Loucy (cell line): ENCODE data around the gene CBARP.

Experiments used
- H2AFZ ChIP-seq: fragments of 200-600 bp; sonication (generic); 2 replicates; pipeline ENCODE4 v1.6.0; 2016; ENCODE audit warnings: antibody characterized with exemption, mild to moderate bottlenecking, low read length, moderate library complexity
- H3F3A ChIP-seq: fragments of 200-600 bp; 2 replicates; pipeline ENCODE4 v1.6.0; 2016; ENCODE audit warnings: antibody characterized with exemption, low read depth, mild to moderate bottlenecking
- H3K27me3 ChIP-seq: fragments of 200-600 bp; sonication (generic); 2 replicates; pipeline ENCODE4 v1.6.1; 2014; ENCODE audit warnings: low read length, mild to moderate bottlenecking; ENCODE audit not compliant: insufficient read depth, poor library complexity, severe bottlenecking
- H3K36me3 ChIP-seq: fragments of 200-600 bp; sonication (generic); 2 replicates; pipeline ENCODE4 v1.6.1; 2016; ENCODE audit warnings: low read length; ENCODE audit not compliant: insufficient read depth
- H3K4me1 ChIP-seq: fragments of 200-600 bp; sonication (generic); 2 replicates; pipeline ENCODE4 v1.5.1; 2014; ENCODE audit warnings: low read length, mild to moderate bottlenecking; ENCODE audit not compliant: insufficient read depth, poor library complexity, severe bottlenecking
- H3K4me2 ChIP-seq: fragments of 200-600 bp; sonication (generic); 2 replicates; pipeline ENCODE4 v1.6.0; 2014; ENCODE audit warnings: antibody characterized with exemption, low read length, low read depth, mild to moderate bottlenecking; ENCODE audit not compliant: poor library complexity, severe bottlenecking
- H3K4me3 ChIP-seq: fragments of 200-600 bp; sonication (generic); 2 replicates; pipeline ENCODE4 v1.5.1; 2014; ENCODE audit warnings: low read length, mild to moderate bottlenecking, mixed read lengths; ENCODE audit not compliant: poor library complexity, severe bottlenecking
- H3K79me2 ChIP-seq: fragments of 200-600 bp; sonication (generic); 2 replicates; pipeline ENCODE4 v1.6.1; 2014; ENCODE audit warnings: low read length; ENCODE audit not compliant: insufficient read depth
- H3K9ac ChIP-seq: fragments of 200-600 bp; sonication (generic); 2 replicates; pipeline ENCODE4 v1.6.0; 2014; ENCODE audit warnings: mild to moderate bottlenecking, low read depth, low read length, moderate library complexity; ENCODE audit not compliant: poor library complexity, severe bottlenecking
- H3K9me2 ChIP-seq: fragments of 200-600 bp; sonication (generic); replicated peaks from 2 replicates; pipeline ENCODE4 v1.6.1; 2016; ENCODE audit warnings: low read depth, low read length, mixed read lengths
- H3K9me3 ChIP-seq: fragments of 200-600 bp; sonication (generic); 2 replicates; pipeline ENCODE4 v1.6.1; 2014; ENCODE audit warnings: mild to moderate bottlenecking, antibody characterized with exemption, low read length, low read depth; ENCODE audit not compliant: insufficient read depth
- H4K20me1 ChIP-seq: fragments of 200-600 bp; sonication (generic); 2 replicates; pipeline ENCODE4 v1.6.0; 2014; ENCODE audit warnings: antibody characterized with exemption, low read length, mild to moderate bottlenecking; ENCODE audit not compliant: insufficient read depth, poor library complexity, severe bottlenecking
- CTCF ChIP-seq: fragments of 200-600 bp; sonication (generic); conservative IDR thresholded peaks from 2 replicates; pipeline ENCODE4 v1.5.1; 2014; ENCODE audit warnings: mild to moderate bottlenecking, antibody characterized with exemption, low read length
- EZH2phosphoT487 ChIP-seq: fragments of 200-600 bp; IDR thresholded peaks from 2 replicates; pipeline ENCODE4 v1.6.1; 2018; ENCODE audit warnings: antibody characterized with exemption, mild to moderate bottlenecking, moderate library complexity, borderline replicate concordance

Gene CBARP

GRCh38 chr19:1231729-1232637 lies 5.8 kb downstream of the CBARP start:
- H3F3A ChIP-seq: no peaks in the 10 kb centered on the region
- no peaks in the 10 kb centered on the region for H4K20me1 ChIP-seq
- no peaks in the 10 kb centered on the region for H3K4me1 ChIP-seq
- no peak overlapping the region for H3K4me3 ChIP-seq
- no peaks in the 10 kb centered on the region; the same call in 1 of the 2 replicates for H3K36me3 ChIP-seq
- no peaks in the 10 kb centered on the region for H3K27me3 ChIP-seq
- no peak for TF ChIP-seq CTCF
- no peak for TF ChIP-seq EZH2phosphoT487
- H2AFZ ChIP-seq: no peak overlapping the region
- H3K9me2 ChIP-seq: no peaks in the 10 kb centered on the region
- H3K4me2 ChIP-seq: no peak overlapping the region
- H3K9ac ChIP-seq: no peak overlapping the region
- no peaks in the 10 kb centered on the region for H3K79me2 ChIP-seq
- no peaks in the 10 kb centered on the region for H3K9me3 ChIP-seq

GRCh38 chr19:1230783-1231489 lies 6.9 kb downstream of the CBARP start:
- Histone ChIP-seq H3K9me2 (no peaks in the 10 kb centered on the region), H3K4me2 (no peak overlapping the region), H3K4me3 (no peak overlapping the region), H4K20me1 (no peaks in the 10 kb centered on the region), H3K36me3 (peaks cover 6% of the 10 kb centered on the region; the same call in 1 of the 2 replicates), H3K9me3 (no peaks in the 10 kb centered on the region), H3F3A (no peaks in the 10 kb centered on the region), H3K79me2 (no peaks in the 10 kb centered on the region), H2AFZ (no peak overlapping the region), H3K27me3 (no peaks in the 10 kb centered on the region), H3K9ac (no peak overlapping the region), H3K4me1 (no peaks in the 10 kb centered on the region)
- TF ChIP-seq CTCF: no peak
- TF ChIP-seq EZH2phosphoT487: no peak

- TF ChIP-seq CTCF (no peak), EZH2phosphoT487 (no peak)
- no peaks in the 10 kb centered on the region for H3K27me3 ChIP-seq
- H3F3A ChIP-seq: no peaks in the 10 kb centered on the region
- H3K9me2 ChIP-seq: no peaks in the 10 kb centered on the region
- H3K36me3 ChIP-seq: peaks cover 6% of the 10 kb centered on the region; the same call in 1 of the 2 replicates
- no peak overlapping the region for H3K4me3 ChIP-seq
- H3K4me1 ChIP-seq: no peaks in the 10 kb centered on the region
- H3K9me3 ChIP-seq: no peaks in the 10 kb centered on the region
- H3K79me2 ChIP-seq: no peaks in the 10 kb centered on the region
- no peak overlapping the region for H2AFZ ChIP-seq
- no peak overlapping the region for H3K4me2 ChIP-seq
- H3K9ac ChIP-seq: no peak overlapping the region
- H4K20me1 ChIP-seq: no peaks in the 10 kb centered on the region
These were observed 7.7 kb downstream of the CBARP start for GRCh38 chr19:1229924-1230782.
